GM19467 (cell line): Measurements from ENCODE around the gene PRAMEF1.
"Not testable (repeated sequence)": the region's sequence is repeated elsewhere in the genome, so short reads cannot be mapped to it uniquely, and the experiment has no call there.

Source experiments
- ATAC-seq: cut with Tn5 transposase; IDR thresholded peaks from one replicate; pipeline ENCODE4 v1.9.1; 2021; ENCODE audit warnings: mild to moderate bottlenecking, moderate library complexity; ENCODE audit not compliant: unreplicated experiment

The PRAMEF1 gene

GRCh38 chr1:12775443-12775842 is 15.8 kb upstream of the PRAMEF1 start:
- no peak for ATAC-seq

GRCh38 chr1:12776801-12777557 is 14.2 kb upstream of the PRAMEF1 start:
- no peak for ATAC-seq

- ATAC-seq, result no peak
Observed at GRCh38 chr1:12778061-12778460, 13.1 kb upstream of the PRAMEF1 start.

- no peak for ATAC-seq
Observed at GRCh38 chr1:12778907-12779306, 12.3 kb upstream of the PRAMEF1 start.

- not testable (repeated sequence) for ATAC-seq
Observed at GRCh38 chr1:12781488-12781887, 9.7 kb upstream of the PRAMEF1 start.

- not testable (repeated sequence) for ATAC-seq
Observed at GRCh38 chr1:12783783-12784182, 7.4 kb upstream of the PRAMEF1 start.

GRCh38 chr1:12784729-12785128 is 6.5 kb upstream of the PRAMEF1 start:
- not testable (repeated sequence) for ATAC-seq

GRCh38 chr1:12798911-12799310 is 7.7 kb downstream of the PRAMEF1 start:
- no peak for ATAC-seq

- ATAC-seq, result no peak
Observed at GRCh38 chr1:12799730-12800129, 8.5 kb downstream of the PRAMEF1 start.

- no peak for ATAC-seq
Observed at GRCh38 chr1:12809933-12810332, 18.7 kb downstream of the PRAMEF1 start.

GRCh38 chr1:12810691-12811408 is 19.7 kb downstream of the PRAMEF1 start:
- no peak for ATAC-seq

GRCh38 chr1:12811409-12811784 is 20.2 kb downstream of the PRAMEF1 start:
- ATAC-seq, result no peak

GRCh38 chr1:12819061-12819460 is 27.9 kb downstream of the PRAMEF1 start:
- ATAC-seq, result not testable (repeated sequence)

GRCh38 chr1:12831310-12831709 is 40.1 kb downstream of the PRAMEF1 start, which contains the start of gene PRAMEF11:
Gene PRAMEF11, minus strand, starts transcription at chr1:12831410. Its CDS starts 2,621 bp downstream, at chr1:12828789.
- not testable (repeated sequence) for ATAC-seq

- not testable (repeated sequence) for ATAC-seq
Observed at GRCh38 chr1:12833251-12833650, 42.1 kb downstream of the PRAMEF1 start.
